GM21367 (cell line): ENCODE measurements around the gene L3MBTL4.
"Not testable (repeated sequence)": the region's sequence is repeated elsewhere in the genome, so short reads cannot be mapped to it uniquely, and the experiment has no call there.

ENCODE experiments used
- ATAC-seq: cut with Tn5 transposase; IDR thresholded peaks from one replicate; pipeline ENCODE4 v1.9.1; 2021; ENCODE audit not compliant: unreplicated experiment

L3MBTL4 gene

DNA sequence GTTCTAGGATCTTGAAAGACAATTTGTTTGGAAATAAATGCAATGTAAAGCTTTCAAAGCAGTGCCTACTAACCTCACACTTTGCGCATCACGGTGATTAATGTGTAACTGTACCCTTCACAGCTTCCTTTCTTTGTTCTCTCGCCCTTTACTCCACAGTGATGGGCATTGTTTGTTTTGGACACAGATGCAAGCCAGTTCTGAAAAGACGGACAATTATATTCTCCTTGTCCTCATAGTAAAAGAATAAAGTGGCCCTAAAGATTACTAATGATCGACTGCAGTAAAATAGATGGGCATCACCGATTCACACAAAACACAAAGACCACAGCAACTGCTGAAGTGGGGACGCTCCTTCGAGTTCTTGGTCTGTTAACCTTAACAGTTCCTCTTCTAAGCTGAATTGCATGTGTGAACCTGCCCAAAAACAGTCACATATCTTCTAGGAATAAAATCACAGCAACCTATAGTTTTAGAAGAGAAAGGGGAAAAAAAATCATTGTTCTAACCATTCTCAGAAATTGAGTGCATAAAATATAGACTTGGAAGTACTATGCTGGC is 7.7 kb downstream of the L3MBTL4 start:
- ATAC-seq: no peak

DNA sequence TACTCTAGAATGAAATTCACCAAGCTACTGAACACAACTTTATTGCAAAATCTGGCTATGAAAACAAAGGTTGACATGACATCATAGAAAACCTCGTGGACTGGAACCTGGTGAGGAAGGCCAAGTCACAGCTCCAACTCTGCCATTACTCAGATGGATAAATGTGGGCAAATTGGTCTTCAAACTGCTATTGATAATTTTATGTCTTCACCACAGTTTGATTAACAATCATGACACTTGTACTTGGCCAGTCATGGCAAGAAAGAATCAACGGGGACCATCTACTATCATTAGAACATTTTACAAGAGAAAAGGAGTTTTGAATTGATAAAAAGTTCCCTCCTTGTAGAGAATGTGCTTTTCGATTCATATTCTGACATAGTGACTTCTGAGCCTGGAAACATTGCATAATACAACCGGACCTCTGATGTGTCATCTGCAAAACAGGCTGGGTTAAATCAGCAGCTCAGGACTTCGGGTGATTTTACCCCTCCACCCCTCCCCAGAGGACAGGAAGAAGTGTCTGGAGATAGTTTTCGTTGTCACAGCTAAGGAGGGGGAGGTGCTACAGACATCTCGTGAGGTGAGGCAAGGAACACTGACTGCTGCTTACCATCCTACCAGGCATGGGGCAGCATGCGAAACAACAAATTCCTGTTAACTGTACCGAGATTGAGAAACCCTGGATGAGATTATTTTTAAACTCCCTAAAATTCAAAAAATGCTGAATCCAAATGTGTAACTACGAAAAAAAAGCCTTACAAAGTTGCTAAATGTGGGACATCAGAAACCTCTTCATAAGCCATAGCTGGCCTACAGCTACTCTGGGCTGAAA is 8.4 kb downstream of the L3MBTL4 start:
- no peak for ATAC-seq

GRCh38 chr18:6405237-6406074 is 9.3 kb downstream of the L3MBTL4 start:
- ATAC-seq: no peak

DNA sequence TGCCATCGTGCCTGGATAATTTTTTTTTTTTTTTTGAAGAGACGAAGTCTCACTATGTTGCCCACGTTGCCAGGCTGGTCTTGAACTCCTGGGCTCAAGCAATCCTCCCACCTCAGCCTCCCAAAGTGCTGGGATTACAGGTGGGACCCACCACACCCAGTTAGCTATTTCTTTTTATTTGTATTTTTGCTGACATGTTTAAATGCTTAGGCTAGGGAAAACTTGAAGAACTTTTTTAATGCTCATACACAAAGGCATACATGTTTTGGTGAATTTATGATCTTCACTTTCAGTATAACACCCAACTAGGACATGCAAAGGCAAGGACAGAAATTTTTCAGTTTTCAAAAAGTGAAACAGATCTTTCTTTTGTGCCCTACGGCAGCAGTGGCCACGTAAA is 9.9 kb downstream of the L3MBTL4 start:
- ATAC-seq: no peak

GRCh38 chr18:6401687-6402086 is 13.0 kb downstream of the L3MBTL4 start:
- ATAC-seq: no peak

DNA sequence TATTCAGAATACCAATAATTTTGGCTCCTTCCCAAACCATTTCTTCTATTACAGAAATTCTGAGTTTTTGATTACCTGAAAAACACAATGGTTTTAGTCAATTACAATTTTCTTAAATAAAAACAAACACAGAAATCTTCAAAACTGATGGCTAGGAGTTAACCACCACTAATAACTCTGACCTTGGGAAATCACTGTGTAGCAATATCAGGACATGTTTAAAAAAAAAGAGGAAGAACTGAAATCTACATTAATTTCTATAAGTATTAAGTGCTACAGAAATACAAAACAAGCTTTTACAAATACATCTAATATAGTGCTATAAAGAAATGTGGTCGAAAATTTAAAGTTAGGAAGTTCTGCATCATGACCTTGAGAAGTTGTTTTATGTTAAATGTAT is 14.9 kb downstream of the L3MBTL4 start:
- no peak for ATAC-seq

DNA sequence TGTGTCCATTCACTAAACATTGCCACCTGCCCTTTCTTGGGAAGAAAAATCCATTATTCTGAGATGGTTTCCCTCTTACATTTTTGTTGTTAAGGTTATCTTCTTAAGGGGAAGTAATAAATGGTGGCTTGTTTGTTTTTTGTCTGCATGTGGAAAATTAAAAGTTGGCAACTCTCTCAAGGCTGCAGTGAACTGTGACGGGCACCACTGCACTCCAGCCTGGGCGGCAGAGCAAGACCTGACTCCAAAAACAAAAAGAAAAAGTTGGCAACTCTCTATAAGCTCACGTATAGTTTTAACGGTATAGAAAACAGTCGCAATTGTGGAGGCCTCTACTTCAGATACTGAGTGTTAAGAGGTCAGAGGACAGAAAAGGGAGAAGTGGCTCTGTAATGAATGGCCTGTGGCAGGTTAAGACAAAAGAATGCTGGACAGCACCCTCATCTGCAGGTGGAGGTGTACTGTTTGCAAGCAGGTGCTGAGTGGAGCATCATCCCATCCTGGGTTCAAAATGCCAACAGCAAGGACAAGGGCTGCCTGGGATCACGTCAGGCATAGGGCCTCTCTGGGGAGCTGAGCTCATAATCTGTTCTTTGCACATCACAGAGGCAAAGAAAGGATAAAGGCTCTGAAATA is 16.7 kb downstream of the L3MBTL4 start:
- no peak for ATAC-seq

DNA sequence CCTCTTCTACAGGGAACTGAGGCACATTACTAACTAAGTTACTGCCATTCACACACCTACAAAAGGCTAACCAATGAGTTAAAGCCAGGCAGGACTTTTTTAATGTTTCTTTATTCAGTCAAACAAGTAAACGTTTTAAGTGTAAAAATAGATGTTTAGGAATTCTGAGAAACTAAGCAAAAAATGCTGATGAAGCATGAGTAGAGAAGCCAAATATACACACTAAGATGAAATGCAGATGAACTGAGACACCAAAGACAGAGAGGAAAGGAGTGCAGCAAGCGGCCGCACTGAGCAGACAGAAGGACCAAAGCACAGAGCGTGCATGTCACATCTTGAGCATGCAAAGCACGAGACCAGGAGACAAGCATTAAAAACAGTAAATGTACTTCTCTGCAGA is 17.9 kb downstream of the L3MBTL4 start:
- no peak for ATAC-seq

DNA sequence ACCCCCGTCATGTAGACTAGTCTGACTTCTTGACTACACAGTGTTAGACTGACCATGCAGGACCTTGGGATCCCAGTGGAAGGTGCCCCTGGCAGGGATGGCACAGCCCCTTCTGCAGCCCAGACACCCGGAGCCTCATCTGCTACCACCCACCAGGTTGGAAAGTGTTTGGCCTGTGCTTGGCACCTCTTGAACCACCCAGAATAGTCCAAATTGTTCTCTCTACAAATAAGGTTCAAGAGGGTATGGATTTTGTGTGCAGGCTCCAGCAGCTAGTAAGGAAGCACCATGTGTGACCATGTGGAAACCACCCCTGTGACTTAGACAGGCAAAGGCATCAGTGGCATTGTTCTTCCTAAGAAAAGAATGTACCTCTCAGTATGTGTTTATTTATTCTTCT is 18.4 kb downstream of the L3MBTL4 start:
- no peak for ATAC-seq

DNA sequence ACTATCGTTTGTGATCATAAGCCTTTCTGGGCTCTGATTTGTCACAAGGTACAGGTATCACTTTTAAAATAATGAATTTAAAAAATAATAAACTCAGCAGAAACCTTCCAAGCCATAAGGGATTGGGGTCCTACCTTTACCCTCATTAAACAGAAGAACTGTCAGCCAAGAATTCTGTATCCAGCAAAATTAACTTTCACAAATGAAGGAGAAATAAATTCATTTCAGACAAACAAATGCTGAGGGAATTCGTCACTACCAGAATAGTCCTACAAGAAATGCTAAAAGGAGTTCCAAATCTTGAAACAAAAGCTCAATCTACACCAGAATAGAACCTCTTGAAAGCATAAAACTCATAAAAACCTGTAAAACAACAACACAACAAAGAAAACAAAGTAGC is 25.7 kb downstream of the L3MBTL4 start:
- ATAC-seq: no peak

- no peak for ATAC-seq
These were observed 31.7 kb downstream of the L3MBTL4 start for GRCh38 chr18:6382963-6383362.

- ATAC-seq: not testable (repeated sequence)
These were observed 37.2 kb downstream of the L3MBTL4 start for GRCh38 chr18:6377473-6377872.

DNA sequence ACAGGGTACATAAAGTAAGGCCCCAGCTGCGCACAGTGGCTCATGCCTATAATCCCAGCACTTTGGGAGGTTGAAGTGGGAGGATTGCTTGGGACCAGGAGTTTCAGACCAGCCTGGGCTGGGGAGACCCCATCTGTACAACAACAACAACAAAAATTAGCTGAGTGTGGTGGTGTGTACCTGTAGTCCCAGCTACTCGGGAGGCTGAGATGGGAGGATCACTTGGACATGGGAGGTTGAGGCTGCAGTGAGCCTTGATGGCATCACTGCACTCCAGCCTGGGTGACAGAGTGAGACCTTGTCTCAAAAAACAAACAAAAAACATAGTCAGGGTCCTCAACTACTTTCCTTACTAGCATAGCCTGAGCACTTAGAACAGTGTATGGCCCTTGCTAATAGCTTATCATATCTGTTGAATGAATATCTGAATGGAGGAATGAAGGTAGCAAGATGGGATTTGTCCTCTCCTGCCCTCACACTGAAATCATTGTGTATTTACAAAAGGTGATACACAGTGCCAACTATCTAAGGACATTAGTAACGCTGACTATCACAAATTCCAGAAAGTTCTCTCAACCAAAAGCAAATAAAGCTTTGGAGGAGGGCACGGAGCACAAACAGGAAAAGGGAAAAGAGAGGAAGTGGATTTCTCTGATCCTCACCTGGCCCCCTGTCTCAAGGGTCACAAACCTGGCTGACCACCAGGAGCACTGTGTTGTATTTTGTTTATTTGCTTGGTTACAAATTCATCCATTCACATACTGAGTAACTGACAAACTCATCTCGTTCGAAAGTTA is 38.1 kb downstream of the L3MBTL4 start:
- ATAC-seq: no peak

GRCh38 chr18:6374935-6375529 is 39.7 kb downstream of the L3MBTL4 start:
- ATAC-seq: no peak

- ATAC-seq: no peak
These were observed 40.4 kb downstream of the L3MBTL4 start for GRCh38 chr18:6374340-6374739.

- ATAC-seq: no peak
These were observed 41.5 kb downstream of the L3MBTL4 start for GRCh38 chr18:6373187-6373586.

- ATAC-seq: no peak
These were observed 43.6 kb downstream of the L3MBTL4 start for GRCh38 chr18:6370886-6371635.

DNA sequence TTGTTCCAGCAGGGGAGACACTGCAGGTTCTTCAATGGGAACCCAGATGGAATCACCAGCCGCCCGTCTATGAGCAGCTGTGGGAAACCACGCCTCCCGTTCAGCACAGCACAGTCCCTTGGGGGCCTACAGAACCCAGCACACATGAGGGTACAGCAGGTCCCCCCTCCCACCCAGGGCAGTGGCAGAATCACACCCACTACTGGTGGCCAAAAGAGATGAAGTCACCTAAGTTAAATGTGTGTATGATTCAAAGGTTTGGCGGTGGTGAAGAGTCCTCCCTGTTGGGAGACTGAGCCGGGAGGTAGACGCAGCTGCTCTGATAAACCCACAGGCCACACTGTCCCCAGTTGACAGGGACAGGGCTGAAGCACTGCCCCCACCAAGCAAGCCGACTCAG is 44.3 kb downstream of the L3MBTL4 start:
- ATAC-seq: no peak

- no peak for ATAC-seq
These were observed 46.7 kb downstream of the L3MBTL4 start for GRCh38 chr18:6368017-6368416.
